Mammary epithelial cell (primary cell): ENCODE measurements around the gene APCDD1L.

Experiments used
- EZH2 ChIP-seq: IDR thresholded peaks from 2 replicates; pipeline ENCODE4 v1.6.1; 2012; ENCODE audit warnings: low read length, inconsistent platforms, borderline replicate concordance
- TF ChIP-seq, protein P1 (sequence below), 2 donors: IDR thresholded peaks in 1 of 2; conservative IDR thresholded peaks in 1 of 2; 2 replicates each; pipeline ENCODE4 v1.5.1; 2011 to 2012; ENCODE audit warnings: inconsistent platforms in 2 of 2, low read length in 2 of 2, mild to moderate bottlenecking in 2 of 2, control low read depth in 1 of 2, low read depth in 1 of 2; ENCODE audit not compliant: insufficient read depth in 1 of 2; ENCODE audit errors: extremely low read depth in 1 of 2

DNA sequence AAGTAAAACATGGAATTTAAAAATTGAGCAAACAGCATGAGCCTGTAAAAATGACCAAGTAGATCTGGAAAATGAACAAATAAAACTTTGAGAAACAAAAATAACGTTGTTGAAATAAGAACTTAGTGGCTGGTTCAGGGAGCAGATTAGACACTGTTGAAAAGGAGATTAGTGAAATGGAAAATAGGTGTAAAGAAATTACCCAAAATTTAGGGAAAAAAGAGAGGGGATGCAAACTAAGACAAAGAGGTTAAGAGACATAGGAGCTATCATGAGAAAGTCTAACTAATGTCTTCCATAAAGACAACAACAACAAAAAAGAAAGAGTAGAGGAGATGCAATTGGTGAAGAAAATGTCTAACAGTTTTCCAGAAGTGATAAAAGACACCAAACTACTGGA is 29.0 kb downstream of the APCDD1L start:
- TF ChIP-seq, protein P1, sequence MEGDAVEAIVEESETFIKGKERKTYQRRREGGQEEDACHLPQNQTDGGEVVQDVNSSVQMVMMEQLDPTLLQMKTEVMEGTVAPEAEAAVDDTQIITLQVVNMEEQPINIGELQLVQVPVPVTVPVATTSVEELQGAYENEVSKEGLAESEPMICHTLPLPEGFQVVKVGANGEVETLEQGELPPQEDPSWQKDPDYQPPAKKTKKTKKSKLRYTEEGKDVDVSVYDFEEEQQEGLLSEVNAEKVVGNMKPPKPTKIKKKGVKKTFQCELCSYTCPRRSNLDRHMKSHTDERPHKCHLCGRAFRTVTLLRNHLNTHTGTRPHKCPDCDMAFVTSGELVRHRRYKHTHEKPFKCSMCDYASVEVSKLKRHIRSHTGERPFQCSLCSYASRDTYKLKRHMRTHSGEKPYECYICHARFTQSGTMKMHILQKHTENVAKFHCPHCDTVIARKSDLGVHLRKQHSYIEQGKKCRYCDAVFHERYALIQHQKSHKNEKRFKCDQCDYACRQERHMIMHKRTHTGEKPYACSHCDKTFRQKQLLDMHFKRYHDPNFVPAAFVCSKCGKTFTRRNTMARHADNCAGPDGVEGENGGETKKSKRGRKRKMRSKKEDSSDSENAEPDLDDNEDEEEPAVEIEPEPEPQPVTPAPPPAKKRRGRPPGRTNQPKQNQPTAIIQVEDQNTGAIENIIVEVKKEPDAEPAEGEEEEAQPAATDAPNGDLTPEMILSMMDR (conservative IDR thresholded peaks at IDR 0.05 in 1 of 2, IDR thresholded peaks at IDR 0.05 in 1 of 2; ENCODE audit: extremely low read depth in 1 of 2, insufficient read depth in 1 of 2, low read depth in 1 of 2, low read length in 2 of 2) = no peak
- no peak for TF ChIP-seq EZH2
